ENCODE measurements around the gene PRPF31. TPM values are rescaled to one million over a fixed set of nuclear protein-coding genes. Genes with fewer than 3 reads are reported as not detected.
A peak's percentile ranks its signal among the peaks of the same experiment; 100 is the strongest.
"Not testable (repeated sequence)": the region's sequence is repeated elsewhere in the genome, so short reads cannot be mapped to it uniquely, and the experiment has no call there.

PRPF31 gene
- total RNA-seq, 1 experiment from 2014 or later, result 59.7 TPM

DNA sequence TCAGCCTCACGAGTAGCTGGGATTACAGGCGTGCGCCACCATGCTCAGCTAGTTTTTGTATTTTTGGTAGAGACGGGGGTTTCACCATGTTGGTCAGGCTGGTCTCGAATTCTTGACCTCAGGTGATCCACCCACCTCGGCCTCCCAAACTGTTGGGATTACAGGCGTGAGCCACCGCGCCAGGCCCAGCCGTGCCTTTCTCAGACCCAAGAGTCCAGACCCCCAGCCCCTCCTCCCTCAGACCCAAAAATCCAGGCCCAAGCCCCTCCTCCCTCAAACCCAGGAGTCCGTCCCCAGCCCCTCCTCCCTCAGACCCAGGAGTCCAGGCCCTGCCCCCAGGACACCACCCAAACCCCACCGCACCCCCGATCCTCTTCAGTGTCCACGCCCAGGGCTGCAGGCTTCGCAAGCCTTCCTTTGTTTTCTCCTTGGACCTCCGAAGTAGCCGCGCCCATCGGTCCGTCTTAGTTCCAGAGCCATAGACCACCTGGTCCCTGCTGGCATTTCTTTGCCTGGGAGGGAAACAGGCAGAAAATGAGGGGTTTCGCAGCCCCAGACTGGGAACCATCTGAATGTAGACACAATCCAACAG lies 53.7 kb downstream of the PRPF31 start:
- Mint-ChIP-seq H3K27me3 (ENCODE audit: insufficient read depth, unreplicated experiment) (no peaks in the 10 kb centered on the region), H3K9me3 (ENCODE audit: unreplicated experiment) (no peaks in the 10 kb centered on the region), H3K4me3 (ENCODE audit: unreplicated experiment) (no peak overlapping the region), H3K27ac (ENCODE audit: low read depth, unreplicated experiment) (no peak overlapping the region), H3K4me1 (ENCODE audit: insufficient read depth, unreplicated experiment) (peaks cover 6% of the 10 kb centered on the region), H3K36me3 (ENCODE audit: insufficient read depth, unreplicated experiment) (peaks cover 14% of the 10 kb centered on the region)
- DNase-seq (ENCODE audit: unreplicated experiment), result no peak
- ChIA-PET POLR2A (interaction anchor here (0.7 to 1.0 kb wide), 2 partner anchors 21 to 41 kb away, joined by 4 read pairs; partner anchors contain the start of gene TSEN34), CTCF (interaction anchor here (0.6 to 2.0 kb wide), 19 partner anchors 9 to 222 kb away, joined by 3 to 15 read pairs (median 4); partner anchors contain the start of genes CNOT3 and LENG1)
- intact Hi-C loops (cut with micrococcal nuclease), result no loop called here
- BruUV-seq (replicated peaks), result no TSS peak
- TF ChIP-seq, protein P1, sequence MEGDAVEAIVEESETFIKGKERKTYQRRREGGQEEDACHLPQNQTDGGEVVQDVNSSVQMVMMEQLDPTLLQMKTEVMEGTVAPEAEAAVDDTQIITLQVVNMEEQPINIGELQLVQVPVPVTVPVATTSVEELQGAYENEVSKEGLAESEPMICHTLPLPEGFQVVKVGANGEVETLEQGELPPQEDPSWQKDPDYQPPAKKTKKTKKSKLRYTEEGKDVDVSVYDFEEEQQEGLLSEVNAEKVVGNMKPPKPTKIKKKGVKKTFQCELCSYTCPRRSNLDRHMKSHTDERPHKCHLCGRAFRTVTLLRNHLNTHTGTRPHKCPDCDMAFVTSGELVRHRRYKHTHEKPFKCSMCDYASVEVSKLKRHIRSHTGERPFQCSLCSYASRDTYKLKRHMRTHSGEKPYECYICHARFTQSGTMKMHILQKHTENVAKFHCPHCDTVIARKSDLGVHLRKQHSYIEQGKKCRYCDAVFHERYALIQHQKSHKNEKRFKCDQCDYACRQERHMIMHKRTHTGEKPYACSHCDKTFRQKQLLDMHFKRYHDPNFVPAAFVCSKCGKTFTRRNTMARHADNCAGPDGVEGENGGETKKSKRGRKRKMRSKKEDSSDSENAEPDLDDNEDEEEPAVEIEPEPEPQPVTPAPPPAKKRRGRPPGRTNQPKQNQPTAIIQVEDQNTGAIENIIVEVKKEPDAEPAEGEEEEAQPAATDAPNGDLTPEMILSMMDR (IDR thresholded peaks at IDR 0.05; ENCODE audit: unreplicated experiment), result no peak

DNA sequence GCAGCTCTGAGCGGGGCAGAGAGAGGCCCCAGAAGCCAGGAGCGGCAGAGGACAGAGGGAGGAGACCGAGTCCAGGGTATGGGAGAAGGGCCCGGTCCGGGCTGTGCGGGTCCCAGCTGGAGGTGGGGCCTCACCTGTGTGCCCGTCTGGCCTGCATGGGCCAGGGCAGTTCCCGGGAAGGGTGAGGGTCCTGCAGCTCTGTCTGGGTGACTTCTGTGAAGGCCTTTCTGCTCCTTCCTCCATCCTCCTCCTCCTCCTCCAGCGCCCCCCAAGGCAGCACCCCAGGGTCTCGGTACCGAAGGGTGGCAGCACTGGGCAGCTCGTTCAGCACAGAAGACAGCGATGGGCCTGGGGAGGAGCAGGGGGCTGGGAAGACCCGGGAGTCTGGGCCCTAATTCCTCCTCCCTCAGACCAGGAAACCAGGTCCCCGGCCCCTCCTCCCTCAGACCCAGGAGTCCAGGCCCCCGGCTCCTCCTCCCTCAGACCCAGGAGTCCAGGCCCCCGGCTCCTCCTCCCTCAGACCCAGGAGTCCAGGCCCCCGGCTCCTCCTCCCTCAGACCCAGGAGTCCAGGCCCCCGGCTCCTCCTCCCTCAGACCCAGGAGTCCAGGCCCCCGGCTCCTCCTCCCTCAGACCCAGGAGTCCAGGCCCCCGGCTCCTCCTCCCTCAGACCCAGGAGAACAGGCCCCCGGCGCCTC lies 56.3 kb downstream of the PRPF31 start:
- intact Hi-C loops (cut with micrococcal nuclease); H3K27ac Mint-ChIP-seq (ENCODE audit: low read depth, unreplicated experiment); DNase-seq (ENCODE audit: unreplicated experiment); H3K4me3 Mint-ChIP-seq (ENCODE audit: unreplicated experiment); H3K4me1 Mint-ChIP-seq (ENCODE audit: insufficient read depth, unreplicated experiment); BruUV-seq (replicated peaks); H3K9me3 Mint-ChIP-seq (ENCODE audit: unreplicated experiment); H3K27me3 Mint-ChIP-seq (ENCODE audit: insufficient read depth, unreplicated experiment): not testable (repeated sequence)
- H3K36me3 Mint-ChIP-seq (ENCODE audit: insufficient read depth, unreplicated experiment), result peaks cover 16% of the 10 kb centered on the region
- CTCF ChIA-PET, result interaction anchor here (0.5 to 2.2 kb wide), 5 partner anchors 10 to 372 kb away, joined by 3 to 11 read pairs (median 4); partner anchors contain the start of gene LENG1
- POLR2A ChIA-PET, result interaction anchor here (1.3 to 2.2 kb wide), 6 partner anchors 17 to 57 kb away, joined by 3 to 24 read pairs (median 11); partner anchors contain the start of genes CNOT3, MBOAT7, PRPF31 and RPS9

DNA sequence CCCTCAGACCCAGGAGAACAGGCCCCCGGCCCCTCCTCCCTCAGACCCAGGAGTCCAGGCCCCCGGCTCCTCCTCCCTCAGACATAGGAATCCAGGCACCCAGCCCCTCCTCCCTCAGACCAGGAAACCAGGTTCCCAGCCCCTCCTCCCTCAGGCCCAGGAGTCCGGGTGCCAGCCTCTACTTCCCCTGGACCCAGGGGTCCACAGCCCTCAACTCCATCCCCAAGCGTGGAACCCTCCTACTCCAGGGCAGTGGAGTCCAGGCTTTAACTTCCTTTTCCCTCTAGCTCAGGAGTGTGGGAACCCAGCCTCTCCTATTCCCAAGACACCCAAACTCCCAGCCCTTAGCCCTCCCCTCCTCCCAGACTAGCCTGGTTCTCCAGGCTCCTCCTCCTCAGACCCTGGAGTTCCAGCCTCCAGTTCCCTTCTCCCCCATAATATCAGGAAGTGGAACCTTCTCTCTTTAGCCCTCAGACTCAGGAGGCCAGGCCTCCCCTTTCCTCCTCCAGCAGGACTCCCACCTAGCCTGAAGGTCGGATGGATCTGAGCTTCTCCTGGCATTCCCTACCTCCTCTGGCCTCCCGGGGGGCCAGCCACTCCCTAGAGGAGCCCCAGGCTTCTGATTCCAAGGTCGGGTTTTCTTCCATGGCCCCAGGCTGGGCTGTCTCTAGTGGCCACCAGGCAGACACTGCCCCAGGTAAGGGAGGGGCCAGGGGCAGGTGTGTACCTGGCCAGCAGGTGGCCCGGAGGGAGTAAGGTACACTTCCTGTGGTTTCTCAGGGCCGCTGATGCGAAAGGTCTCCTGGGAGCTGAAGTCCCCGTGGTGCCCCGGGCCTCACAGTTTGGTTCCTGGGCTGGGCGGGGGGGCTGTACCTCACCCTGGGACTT lies 57.2 kb downstream of the PRPF31 start, which contains the start of gene TMC4:
Gene TMC4 (minus strand): TSS at position 690 of the 888 bp plus-strand sequence. CDS start 43 bp downstream, at position 647.
- Mint-ChIP-seq H3K36me3 (ENCODE audit: insufficient read depth, unreplicated experiment) (peaks cover 23% of the 10 kb centered on the region), H3K27me3 (ENCODE audit: insufficient read depth, unreplicated experiment) (no peaks in the 10 kb centered on the region), H3K4me3 (ENCODE audit: unreplicated experiment) (peak within 1 kb of the TSS; percentile 69), H3K4me1 (ENCODE audit: insufficient read depth, unreplicated experiment) (peaks cover 6% of the 10 kb centered on the region), H3K27ac (ENCODE audit: low read depth, unreplicated experiment) (peak within 1 kb of the TSS; percentile 85), H3K9me3 (ENCODE audit: unreplicated experiment) (no peaks in the 10 kb centered on the region)
- BruUV-seq (replicated peaks), result no TSS peak
- TF ChIP-seq, protein P1 (IDR thresholded peaks at IDR 0.05; ENCODE audit: unreplicated experiment), result peak; percentile 33
- DNase-seq (ENCODE audit: unreplicated experiment), result peak; percentile 76
- POLR2A ChIA-PET, result interaction anchor here (0.7 to 2.2 kb wide), 12 partner anchors 13 to 276 kb away, joined by 3 to 24 read pairs (median 5); partner anchors contain the start of genes CNOT3, LENG1, LENG8 and MBOAT7
- CTCF ChIA-PET, result interaction anchor here (0.6 to 2.2 kb wide), 12 partner anchors 7 to 1467 kb away, joined by 3 to 11 read pairs (median 3); partner anchors contain the start of gene MBOAT7
- intact Hi-C loops (cut with micrococcal nuclease), result no loop called here

DNA sequence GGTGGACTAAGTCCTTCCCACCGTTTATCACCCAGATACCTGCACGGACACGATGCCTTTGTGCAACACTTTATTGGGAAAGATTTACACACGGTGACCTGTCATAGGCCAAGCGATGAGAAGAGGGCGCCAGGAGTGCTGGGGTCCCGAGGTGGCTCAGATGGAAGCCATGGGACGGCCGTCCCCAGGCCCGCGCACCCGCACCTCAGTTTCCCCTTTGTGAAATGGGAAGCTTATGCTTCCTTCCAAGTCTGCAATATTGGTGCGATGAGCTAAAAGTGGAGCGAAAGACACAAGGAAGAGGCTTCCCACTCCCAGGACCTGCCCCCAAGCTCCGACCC lies 57.8 kb downstream of the PRPF31 start:
- CTCF ChIA-PET, result interaction anchor here (0.6 to 2.2 kb wide), 9 partner anchors 8 to 1467 kb away, joined by 3 to 11 read pairs (median 4); partner anchors contain the start of gene MBOAT7
- no TSS peak for BruUV-seq (replicated peaks)
- Mint-ChIP-seq H3K27ac (ENCODE audit: low read depth, unreplicated experiment) (no peak overlapping the region), H3K27me3 (ENCODE audit: insufficient read depth, unreplicated experiment) (no peaks in the 10 kb centered on the region), H3K4me1 (ENCODE audit: insufficient read depth, unreplicated experiment) (peaks cover 6% of the 10 kb centered on the region), H3K4me3 (ENCODE audit: unreplicated experiment) (no peak overlapping the region), H3K36me3 (ENCODE audit: insufficient read depth, unreplicated experiment) (peaks cover 29% of the 10 kb centered on the region), H3K9me3 (ENCODE audit: unreplicated experiment) (no peaks in the 10 kb centered on the region)
- intact Hi-C loops (cut with micrococcal nuclease), result no loop called here
- no peak for DNase-seq (ENCODE audit: unreplicated experiment)
- TF ChIP-seq, protein P1 (IDR thresholded peaks at IDR 0.05; ENCODE audit: unreplicated experiment), result peak; percentile 1
- POLR2A ChIA-PET, result interaction anchor here (0.6 to 2.2 kb wide), 12 partner anchors 14 to 276 kb away, joined by 3 to 24 read pairs (median 5); partner anchors contain the start of genes CNOT3, LENG1, LENG8 and MBOAT7
